MM.1S (cell line): Measurements from ENCODE around the gene MYOG.

Experiments
- DNase-seq: peaks from one replicate; pipeline ENCODE4 v3.0.0-alpha.2; 2015
- H2AFZ ChIP-seq: fragments of 300-600 bp; sonication (generic); 2 replicates; pipeline ENCODE4 v1.6.0; 2016; ENCODE audit warnings: antibody characterized with exemption, low read length
- H3F3A ChIP-seq: fragments of 300-600 bp; sonication (generic); 2 replicates; pipeline ENCODE4 v1.6.1; 2016; ENCODE audit warnings: mild to moderate bottlenecking, antibody characterized with exemption, low read length, moderate library complexity, mixed read lengths; ENCODE audit not compliant: insufficient read depth
- H3K27ac ChIP-seq: fragments of 300-600 bp; sonication (generic); 2 replicates; pipeline ENCODE4 v1.5.1; 2016; ENCODE audit warnings: mild to moderate bottlenecking, low read length
- H3K27me3 ChIP-seq: fragments of 300-600 bp; sonication (generic); replicated peaks from 2 replicates; pipeline ENCODE4 v1.6.0; 2016; ENCODE audit warnings: low read length; ENCODE audit not compliant: insufficient read depth
- H3K36me3 ChIP-seq: fragments of 300-600 bp; sonication (generic); replicated peaks from 2 replicates; pipeline ENCODE4 v1.6.1; 2016; ENCODE audit warnings: mild to moderate bottlenecking, low read length, mixed read lengths; ENCODE audit not compliant: insufficient read depth
- H3K4me1 ChIP-seq: fragments of 300-600 bp; sonication (generic); 2 replicates; pipeline ENCODE4 v1.6.1; 2016; ENCODE audit warnings: low read length, mixed read lengths
- H3K4me2 ChIP-seq: fragments of 300-600 bp; sonication (generic); 2 replicates; pipeline ENCODE4 v1.6.0; 2016; ENCODE audit warnings: low read depth, low read length
- H3K4me3 ChIP-seq: fragments of 300-600 bp; sonication (generic); 2 replicates; pipeline ENCODE4 v1.5.1; 2016; ENCODE audit warnings: low read length, mixed read lengths
- H3K79me2 ChIP-seq: fragments of 300-600 bp; sonication (generic); 2 replicates; pipeline ENCODE4 v1.6.1; 2016; ENCODE audit warnings: mixed run types, low read length, mixed read lengths
- H3K9ac ChIP-seq: fragments of 300-600 bp; sonication (generic); 2 replicates; pipeline ENCODE4 v1.6.1; 2016; ENCODE audit warnings: low read length, mixed read lengths
- H3K9me2 ChIP-seq: fragments of 300-600 bp; sonication (generic); replicated peaks from 2 replicates; pipeline ENCODE4 v1.6.1; 2016; ENCODE audit warnings: mild to moderate bottlenecking, low read length, mixed read lengths; ENCODE audit not compliant: insufficient read depth
- H3K9me3 ChIP-seq: fragments of 300-600 bp; sonication (generic); replicated peaks from 2 replicates; pipeline ENCODE4 v1.6.1; 2016; ENCODE audit warnings: mild to moderate bottlenecking, low read length, mixed read lengths; ENCODE audit not compliant: insufficient read depth
- H4K20me1 ChIP-seq: fragments of 300-600 bp; sonication (generic); 2 replicates; pipeline ENCODE4 v1.6.1; 2016; ENCODE audit warnings: mild to moderate bottlenecking, low read length, moderate library complexity, mixed read lengths; ENCODE audit not compliant: insufficient read depth
- CTCF ChIP-seq: fragments of 300-600 bp; sonication (generic); IDR thresholded peaks from 2 replicates; pipeline ENCODE4 v1.5.1; 2016; ENCODE audit warnings: antibody characterized with exemption, low read length, mixed read lengths
- EZH2 ChIP-seq: fragments of 300-600 bp; sonication (generic); optimal IDR thresholded peaks from 2 replicates; pipeline ENCODE3; 2017; ENCODE audit warnings: low read depth, mild to moderate bottlenecking, antibody characterized with exemption, low read length, mixed read lengths
- EZH2phosphoT487 ChIP-seq: fragments of 300-600 bp; sonication (generic); IDR thresholded peaks from 2 replicates; pipeline ENCODE4 v1.6.1; 2018; ENCODE audit warnings: antibody characterized with exemption, low read length

MYOG gene

GRCh38 chr1:203095061-203095690 lies 9.4 kb upstream of the MYOG start:
- no peaks in the 10 kb centered on the region for H3K4me1 ChIP-seq
- H2AFZ ChIP-seq, result no peak overlapping the region
- H3K9me3 ChIP-seq, result no peaks in the 10 kb centered on the region
- H3K27me3 ChIP-seq, result no peaks in the 10 kb centered on the region
- H3K4me3 ChIP-seq, result no peak overlapping the region
- H3K9ac ChIP-seq, result no peak overlapping the region
- no peak overlapping the region for H3K27ac ChIP-seq
- no peak overlapping the region for H3K4me2 ChIP-seq
- DNase-seq, result no peak
- no peaks in the 10 kb centered on the region for H3F3A ChIP-seq
- TF ChIP-seq EZH2 (no peak), CTCF (no peak), EZH2phosphoT487 (no peak)
- no peaks in the 10 kb centered on the region for H3K9me2 ChIP-seq
- H3K36me3 ChIP-seq, result no peaks in the 10 kb centered on the region
- no peaks in the 10 kb centered on the region for H3K79me2 ChIP-seq
- no peaks in the 10 kb centered on the region for H4K20me1 ChIP-seq

- H3F3A ChIP-seq, result no peaks in the 10 kb centered on the region
- H3K79me2 ChIP-seq, result no peaks in the 10 kb centered on the region
- H3K36me3 ChIP-seq, result no peaks in the 10 kb centered on the region
- H3K27me3 ChIP-seq, result no peaks in the 10 kb centered on the region; the same call in 1 of the 2 replicates
- H3K4me3 ChIP-seq, result no peak overlapping the region
- no peak overlapping the region for H2AFZ ChIP-seq
- DNase-seq, result no peak
- no peak overlapping the region for H3K9ac ChIP-seq
- no peaks in the 10 kb centered on the region for H3K9me3 ChIP-seq
- H3K4me1 ChIP-seq, result no peaks in the 10 kb centered on the region
- H4K20me1 ChIP-seq, result no peaks in the 10 kb centered on the region
- no peak overlapping the region for H3K27ac ChIP-seq
- no peaks in the 10 kb centered on the region for H3K9me2 ChIP-seq
- TF ChIP-seq EZH2phosphoT487 (no peak), EZH2 (no peak), CTCF (no peak)
- H3K4me2 ChIP-seq, result no peak overlapping the region
These were observed 8.1 kb upstream of the MYOG start for GRCh38 chr1:203093754-203094410.

- Histone ChIP-seq H3K9ac (no peak overlapping the region), H3K27ac (no peak overlapping the region), H3K4me3 (no peak overlapping the region), H4K20me1 (no peaks in the 10 kb centered on the region), H3K79me2 (no peaks in the 10 kb centered on the region), H3K36me3 (no peaks in the 10 kb centered on the region), H3K27me3 (no peaks in the 10 kb centered on the region; the same call in 1 of the 2 replicates), H3K4me1 (no peaks in the 10 kb centered on the region), H3F3A (no peaks in the 10 kb centered on the region), H2AFZ (no peak overlapping the region), H3K9me3 (no peaks in the 10 kb centered on the region), H3K9me2 (no peaks in the 10 kb centered on the region), H3K4me2 (no peak overlapping the region)
- DNase-seq, result no peak
- TF ChIP-seq CTCF (no peak), EZH2 (no peak), EZH2phosphoT487 (no peak)
These were observed 6.0 kb upstream of the MYOG start for GRCh38 chr1:203091761-203092330.
